ENCODE results near the gene HLA-E.
"Not testable (repeated sequence)": the region's sequence is repeated elsewhere in the genome, so short reads cannot be mapped to it uniquely, and the experiment has no call there.

The HLA-E gene

DNA sequence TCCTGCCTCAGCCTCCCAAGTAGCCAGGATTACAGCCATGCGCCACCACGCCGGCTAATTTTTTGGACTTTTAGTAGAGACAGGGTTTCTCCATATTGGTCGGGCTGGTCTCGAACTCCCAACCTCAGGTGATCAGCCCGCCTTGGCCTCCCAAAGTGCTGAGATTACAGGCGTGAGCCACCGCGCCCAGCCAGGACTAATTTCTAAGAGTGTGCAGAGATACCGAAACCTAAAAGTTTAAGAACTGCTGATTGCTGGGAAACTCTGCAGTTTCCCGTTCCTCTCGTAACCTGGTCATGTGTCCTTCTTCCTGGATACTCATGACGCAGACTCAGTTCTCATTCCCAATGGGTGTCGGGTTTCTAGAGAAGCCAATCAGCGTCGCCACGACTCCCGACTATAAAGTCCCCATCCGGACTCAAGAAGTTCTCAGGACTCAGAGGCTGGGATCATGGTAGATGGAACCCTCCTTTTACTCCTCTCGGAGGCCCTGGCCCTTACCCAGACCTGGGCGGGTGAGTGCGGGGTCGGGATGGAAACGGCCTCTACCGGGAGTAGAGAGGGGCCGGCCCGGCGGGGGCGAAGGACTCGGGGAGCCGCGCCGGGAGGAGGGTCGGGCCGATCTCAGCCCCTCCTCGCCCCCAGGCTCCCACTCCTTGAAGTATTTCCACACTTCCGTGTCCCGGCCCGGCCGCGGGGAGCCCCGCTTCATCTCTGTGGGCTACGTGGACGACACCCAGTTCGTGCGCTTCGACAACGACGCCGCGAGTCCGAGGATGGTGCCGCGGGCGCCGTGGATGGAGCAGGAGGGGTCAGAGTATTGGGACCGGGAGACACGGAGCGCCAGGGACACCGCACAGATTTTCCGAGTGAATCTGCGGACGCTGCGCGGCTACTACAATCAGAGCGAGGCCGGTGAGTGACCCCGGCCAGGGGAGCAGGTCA is at the start of gene HLA-E:
TSS of gene HLA-E (plus strand) at position 429 of the 945 bp plus-strand sequence. CDS start at position 452, 23 bp downstream.
- peak; percentile 99 for DNase-seq (ENCODE audit: low spot score)

GRCh38 chr6:30441171-30441570 is 48.1 kb upstream of the HLA-E start:
- no peak for DNase-seq (ENCODE audit: low spot score)

DNA sequence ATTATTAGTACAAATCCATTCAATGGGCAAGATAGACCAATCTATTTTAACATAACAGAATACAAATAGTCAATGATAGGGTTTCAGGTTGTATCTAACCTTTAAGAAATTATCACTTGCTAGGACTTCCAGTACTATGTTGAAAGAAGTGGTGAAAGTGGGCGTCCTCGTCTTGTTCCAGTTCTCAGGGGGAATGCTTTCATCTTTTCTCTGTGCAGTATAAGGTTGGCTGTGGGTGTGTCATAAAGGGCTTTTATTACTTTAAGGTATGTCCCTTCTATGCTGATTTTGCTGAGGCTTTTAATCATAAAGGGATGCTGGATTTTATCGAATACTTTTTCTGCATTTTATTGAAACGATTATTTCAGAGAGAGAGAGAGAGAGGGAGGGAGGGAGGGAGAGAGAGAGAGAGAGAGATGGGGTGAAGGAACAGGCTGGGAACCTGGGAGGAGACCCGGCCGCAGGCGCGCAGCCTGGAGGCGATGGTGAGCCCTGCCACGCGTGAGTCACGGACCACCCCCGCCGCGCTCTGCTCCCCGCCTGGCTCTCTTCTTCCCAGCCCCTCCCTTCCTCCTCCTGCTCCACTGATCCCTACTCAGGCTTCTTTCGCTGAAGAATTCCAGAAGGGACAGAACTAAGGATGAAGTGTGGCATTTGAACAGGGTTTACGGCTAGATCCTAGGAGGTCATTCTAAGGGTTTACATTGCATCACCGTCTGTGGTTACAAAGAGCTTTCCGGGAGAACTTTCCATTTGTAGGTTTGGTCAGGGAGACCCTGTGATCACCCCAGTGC is 45.5 kb upstream of the HLA-E start:
- no peak for DNase-seq (ENCODE audit: low spot score)

GRCh38 chr6:30444451-30444742 is 44.9 kb upstream of the HLA-E start:
- DNase-seq (ENCODE audit: low spot score) = no peak

GRCh38 chr6:30446259-30446658 is 43.0 kb upstream of the HLA-E start:
- no peak for DNase-seq (ENCODE audit: low spot score)

DNA sequence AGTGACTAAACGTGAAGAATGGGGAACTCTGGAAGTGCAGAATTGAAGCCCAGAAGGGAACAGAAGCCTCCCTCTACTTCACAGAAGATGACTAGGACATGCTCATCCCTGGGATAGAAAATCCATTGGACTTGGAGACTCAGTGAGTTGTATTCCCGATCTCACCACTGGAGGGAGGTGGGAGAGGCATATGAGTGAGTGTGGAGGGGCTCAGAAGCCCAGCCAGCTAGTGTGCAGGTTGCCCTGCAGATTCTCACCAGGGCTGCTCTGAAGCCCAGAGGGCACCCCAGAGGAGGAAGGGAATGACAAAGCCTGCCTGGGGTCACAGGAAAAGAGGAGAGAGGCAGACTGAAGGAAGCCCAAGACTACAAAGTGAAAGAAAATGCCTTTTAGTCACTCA is 42.1 kb upstream of the HLA-E start:
- DNase-seq (ENCODE audit: low spot score) = no peak

DNA sequence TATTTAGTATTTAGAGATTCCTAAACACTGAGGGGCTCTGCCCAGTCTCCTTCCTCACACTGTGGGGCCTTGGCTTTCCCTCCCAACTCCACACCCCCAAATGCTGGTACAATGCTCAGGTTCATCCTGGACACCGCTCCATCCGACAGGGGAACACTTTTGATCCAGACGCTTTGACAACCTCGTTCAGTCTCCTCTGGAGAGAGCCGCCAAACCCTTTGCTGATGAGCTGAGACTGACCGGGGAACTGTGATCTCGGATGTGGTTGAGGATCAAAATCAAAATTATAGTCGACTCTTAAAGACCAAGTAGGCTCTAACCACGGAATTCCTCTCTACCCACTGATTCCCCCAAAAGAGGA is 38.8 kb upstream of the HLA-E start:
- no peak for DNase-seq (ENCODE audit: low spot score)

- peak; percentile 76 for DNase-seq (ENCODE audit: low spot score)
These were observed 38.1 kb upstream of the HLA-E start for GRCh38 chr6:30450909-30451841.

DNA sequence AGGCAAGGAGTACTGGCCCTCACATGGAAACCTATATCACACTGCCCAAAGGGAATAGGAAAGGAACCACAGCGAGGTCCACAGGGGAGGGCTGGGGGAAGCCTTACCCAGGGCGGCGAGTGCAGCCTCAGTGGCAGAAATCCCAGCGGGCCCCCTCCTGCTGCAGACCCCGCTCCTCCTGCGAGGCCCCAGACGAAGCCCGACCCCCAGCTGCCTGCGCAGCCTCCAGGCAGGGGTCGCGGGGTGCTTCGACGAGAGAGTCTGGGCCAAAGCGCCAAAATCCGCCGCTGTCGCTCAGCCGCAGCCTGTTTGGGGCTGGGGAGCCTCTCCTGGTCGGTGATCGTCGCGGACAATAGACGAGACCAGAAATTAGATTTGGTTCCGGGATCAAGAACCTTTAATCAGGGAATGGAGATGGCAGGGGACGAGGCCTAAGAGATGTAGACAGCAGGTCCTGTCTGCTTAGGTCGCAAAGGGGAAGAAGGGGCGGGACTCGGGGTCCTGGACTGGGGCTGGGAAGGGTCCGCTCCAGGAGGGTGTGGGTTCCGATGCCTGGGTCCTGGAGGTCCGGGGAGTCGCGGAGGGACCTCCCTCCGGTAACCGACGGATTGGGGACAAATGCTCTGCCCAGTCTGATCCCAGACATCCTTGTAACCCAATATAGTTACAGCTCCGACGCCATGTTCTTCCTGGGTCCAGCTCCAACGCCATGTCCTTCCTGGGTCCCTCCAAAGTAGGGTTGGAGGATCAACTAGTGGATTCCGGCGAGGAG is 36.4 kb upstream of the HLA-E start:
- no peak for DNase-seq (ENCODE audit: low spot score)

DNA sequence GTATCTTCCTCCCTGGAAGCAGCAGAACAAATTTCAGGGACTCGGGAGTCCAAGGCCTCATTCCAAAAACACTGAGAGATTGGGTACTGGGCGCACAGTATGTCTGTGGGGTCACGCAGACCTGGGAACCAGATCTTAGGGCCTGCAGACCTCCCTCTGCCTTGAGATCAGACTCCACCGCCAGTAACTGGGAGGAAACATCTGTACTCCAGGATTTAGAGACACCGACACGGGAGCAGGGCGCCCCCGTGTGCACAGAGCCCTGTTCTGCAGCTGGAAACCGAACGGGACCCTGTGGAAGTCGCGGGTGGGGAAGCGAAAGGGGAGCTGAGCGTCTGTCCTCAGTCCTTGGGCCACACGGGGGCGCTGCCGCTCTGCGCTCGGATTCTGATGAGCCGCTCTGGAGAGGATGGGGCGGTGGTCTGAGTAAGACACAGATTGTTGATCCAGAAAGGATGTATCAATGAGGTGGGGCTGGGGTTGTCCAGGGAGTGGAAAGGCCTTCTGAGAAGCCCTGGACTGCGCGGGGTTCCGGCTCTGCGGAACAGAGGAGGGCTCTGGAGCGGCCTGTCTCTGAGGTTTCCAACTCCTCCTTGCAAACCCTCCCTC is 35.7 kb upstream of the HLA-E start:
- peak; percentile 88 for DNase-seq (ENCODE audit: low spot score)

- no peak for DNase-seq (ENCODE audit: low spot score)
These were observed 30.2 kb upstream of the HLA-E start for GRCh38 chr6:30459145-30459544.

GRCh38 chr6:30461055-30461454 is 28.3 kb upstream of the HLA-E start:
- DNase-seq (ENCODE audit: low spot score) = no peak

DNA sequence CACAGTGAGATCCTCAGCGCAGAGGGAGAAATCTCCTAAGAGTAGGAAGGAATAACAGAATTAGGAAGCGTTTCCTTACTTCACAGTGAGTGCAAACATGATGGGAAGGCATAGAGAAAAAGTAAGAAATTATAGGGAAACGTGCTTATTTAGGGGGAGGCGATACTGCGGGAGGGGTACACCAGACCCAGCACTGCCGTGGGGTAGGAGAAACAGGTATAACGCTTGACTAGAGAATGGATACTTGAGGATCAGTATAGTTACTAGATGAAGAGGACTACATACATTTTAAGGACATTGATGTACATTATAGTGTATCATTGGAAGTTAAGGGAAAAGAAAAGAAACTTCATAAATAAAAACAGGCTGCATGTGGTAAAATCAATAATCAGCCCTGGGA is 26.8 kb upstream of the HLA-E start:
- no peak for DNase-seq (ENCODE audit: low spot score)

GRCh38 chr6:30463242-30463641 is 26.1 kb upstream of the HLA-E start:
- no peak for DNase-seq (ENCODE audit: low spot score)

DNA sequence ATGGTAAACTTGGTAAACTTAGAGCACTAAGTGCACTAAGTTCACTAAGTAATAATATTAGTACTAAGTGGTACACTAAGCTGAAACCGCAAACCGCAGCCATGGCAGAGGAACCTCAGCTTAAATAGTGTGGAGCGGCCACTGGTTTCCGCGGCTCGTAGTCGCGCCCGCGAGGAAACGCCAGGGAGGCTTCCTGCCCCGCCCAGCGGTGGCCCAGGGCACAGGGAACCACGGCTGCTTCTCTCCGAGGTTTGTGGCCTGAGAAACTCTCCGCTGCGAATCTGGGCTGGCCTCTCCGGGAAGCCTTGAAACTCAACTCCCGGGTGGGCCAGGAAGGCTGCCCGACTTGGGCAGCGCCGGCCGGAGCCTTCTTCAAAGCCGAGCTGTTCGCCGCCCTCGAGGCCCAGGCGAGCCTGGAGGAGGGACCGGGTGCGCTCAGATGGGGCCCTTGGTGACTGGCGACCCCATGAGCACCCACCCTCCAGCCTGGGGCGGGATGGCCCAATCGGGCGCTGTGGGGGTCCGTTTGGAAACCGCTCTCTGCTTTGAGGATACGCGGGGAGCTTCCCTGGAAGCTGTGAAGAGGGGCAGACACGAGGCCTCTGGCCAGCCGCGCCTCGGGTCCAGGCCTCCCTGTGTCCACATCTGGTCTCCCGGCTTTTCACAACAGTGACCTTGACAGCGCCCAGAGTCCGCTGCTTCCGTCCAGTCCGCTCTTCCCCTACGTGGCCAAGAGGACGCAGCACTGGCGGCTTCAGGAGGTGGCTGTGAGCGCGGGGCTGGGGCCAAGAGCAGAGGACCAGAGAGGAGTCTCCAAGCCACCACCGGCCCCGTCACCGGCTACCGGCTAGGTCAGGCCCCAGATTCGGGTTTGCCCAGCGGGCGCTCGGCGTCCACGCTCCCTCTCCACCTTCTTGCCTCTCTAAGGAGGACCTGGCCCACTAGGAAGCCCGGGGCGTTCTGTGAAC is 25.4 kb upstream of the HLA-E start:
- peak; percentile 79 for DNase-seq (ENCODE audit: low spot score)

GRCh38 chr6:30465595-30466306 is 23.6 kb upstream of the HLA-E start:
- DNase-seq (ENCODE audit: low spot score) = no peak

GRCh38 chr6:30470968-30471367 is 18.3 kb upstream of the HLA-E start:
- DNase-seq (ENCODE audit: low spot score) = no peak

DNA sequence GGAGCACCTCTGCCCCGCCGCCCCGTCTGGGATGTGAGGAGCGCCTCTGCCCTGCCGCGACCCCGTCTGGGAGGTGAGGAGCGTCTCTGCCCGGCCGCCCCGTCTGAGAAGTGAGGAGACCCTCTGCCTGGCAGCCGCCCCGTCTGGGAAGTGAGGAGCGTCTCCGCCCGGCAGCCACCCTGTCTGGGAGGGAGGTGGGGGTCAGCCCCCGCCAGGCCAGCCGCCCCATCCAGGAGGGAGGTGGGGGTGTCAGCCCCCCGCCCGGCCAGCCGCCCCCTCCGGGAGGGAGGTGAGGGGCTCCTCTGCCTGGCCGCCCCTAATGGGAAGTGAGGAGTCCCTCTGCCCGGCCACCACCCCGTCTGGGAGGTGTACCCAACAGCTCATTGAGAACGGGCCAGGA is 14.2 kb upstream of the HLA-E start:
- DNase-seq (ENCODE audit: low spot score) = not testable (repeated sequence)

GRCh38 chr6:30480536-30481156 is 8.7 kb upstream of the HLA-E start:
- peak; percentile 63 for DNase-seq (ENCODE audit: low spot score)
